HepG2 (cell line): ENCODE results near the gene NFASC. TPM values are rescaled to one million over a fixed set of nuclear protein-coding genes. Genes with fewer than 3 reads are reported as not detected.

ENCODE experiments used
- ATAC-seq: fragments of 200-7000 bp; cut with Tn5 transposase; 3 replicates; pipeline ENCODE4 v1.9.1; 2020; ENCODE audit warnings: mild to moderate bottlenecking, moderate library complexity
- BruUV-seq: library from RNA; stranded (reverse); fragments of 400-500 nt; replicated peaks from 2 replicates; lab custom pipeline; 2021; lab: Mats Ljungman, UMichigan
- CTCF ChIA-PET: fragments of 300-600 bp; formaldehyde crosslinking; extraction: SDS; loops from one replicate; lab custom pipeline; 2021; ENCODE audit warnings: low total read pairs, inconsistent platforms, low intra/inter-chr PET ratio; lab: Yijun Ruan, JAX
- POLR2A ChIA-PET: fragments of 350-600 bp; sonication (Branson Sonifier 250); formaldehyde crosslinking; loops from one replicate; lab custom pipeline; 2020; ENCODE audit warnings: antibody characterized with exemption, inconsistent platforms; lab: Yijun Ruan, JAX
- DNase-seq: peaks from one replicate; pipeline ENCODE4 v3.0.0-alpha.2; 2015; ENCODE audit warnings: low spot score
- FAIRE-seq: peaks from 3 replicates; lab custom pipeline; 2011; peaks lifted over from hg19 to GRCh38; lab: Jason Lieb, UNC
- H2AFZ ChIP-seq: one replicate; pipeline ENCODE4 v1.6.1; 2011; ENCODE audit warnings: low read length, inconsistent platforms
- H3K27ac ChIP-seq: fragments of 300-600 bp; 3 replicates; pipeline ENCODE4 v1.8.0; 2011; ENCODE audit warnings: mixed run types, mild to moderate bottlenecking, mixed read lengths, low read length, inconsistent platforms; ENCODE audit not compliant: insufficient read depth; ENCODE audit errors: extremely low read length
- H3K27me3 ChIP-seq, 2 experiments: fragments of 200-600 bp in 1 of 2; 2 replicates in 1 of 2; 3 replicates in 1 of 2; pipeline versions ENCODE4 v1.6.0 to v1.8.0; 2011; ENCODE audit warnings: low read length in 2 of 2, mild to moderate bottlenecking in 2 of 2, moderate library complexity in 2 of 2, inconsistent platforms in 1 of 2; ENCODE audit not compliant: insufficient read depth in 2 of 2, control insufficient read depth in 1 of 2
- H3K36me3 ChIP-seq, 2 experiments: fragments of 200-600 bp in 1 of 2; replicated peaks in 1 of 2; 2 replicates in 1 of 2; 3 replicates in 1 of 2; pipeline versions ENCODE4 v1.5.1 to v1.8.0; 2011; ENCODE audit warnings: low read length in 2 of 2, inconsistent platforms in 1 of 2; ENCODE audit not compliant: insufficient read depth in 2 of 2, control insufficient read depth in 1 of 2
- H3K4me1 ChIP-seq: 2 replicates; pipeline ENCODE4 v1.5.1; 2012; ENCODE audit warnings: low read length, inconsistent platforms; ENCODE audit not compliant: insufficient read depth
- H3K4me2 ChIP-seq: 2 replicates; pipeline ENCODE4 v1.6.0; 2011; ENCODE audit warnings: low read depth, low read length, inconsistent platforms
- H3K4me3 ChIP-seq, 3 experiments: fragments of 200-600 bp in 1 of 3; sonication (generic), shearing (Covaris generic) in 1 of 3; replicated peaks in 1 of 3; 2 replicates each; pipeline ENCODE4 v1.5.1; 2011 to 2016; ENCODE audit warnings: low read length in 3 of 3, inconsistent platforms in 2 of 3, low read depth in 2 of 3, mild to moderate bottlenecking in 2 of 3, control low read depth in 1 of 3, mixed read lengths in 1 of 3; ENCODE audit not compliant: insufficient read depth in 1 of 3
- H3K79me2 ChIP-seq: one replicate; pipeline ENCODE4 v1.6.1; 2011; ENCODE audit warnings: low read length, inconsistent platforms; ENCODE audit not compliant: insufficient read depth
- H3K9ac ChIP-seq: 2 replicates; pipeline ENCODE4 v1.6.0; 2011; ENCODE audit warnings: mild to moderate bottlenecking, low read depth, low read length, inconsistent platforms; ENCODE audit not compliant: insufficient read depth
- H3K9me3 ChIP-seq: 2 replicates; pipeline ENCODE4 v1.5.1; 2012; ENCODE audit warnings: mild to moderate bottlenecking, low read length
- H4K20me1 ChIP-seq: 2 replicates; pipeline ENCODE4 v1.6.0; 2011; ENCODE audit warnings: inconsistent platforms, mild to moderate bottlenecking, low read length, moderate library complexity; ENCODE audit not compliant: insufficient read depth
- DMTF1 ChIP-seq: sonication (generic); formaldehyde crosslinking; IDR thresholded peaks from 2 replicates; pipeline ENCODE4 v1.4.0; 2020; ENCODE audit warnings: mild to moderate bottlenecking, missing genetic modification reagents
- HDAC1 ChIP-seq: sonication (generic); formaldehyde crosslinking; IDR thresholded peaks from 2 replicates; pipeline ENCODE4 v1.5.1; 2020; ENCODE audit warnings: mild to moderate bottlenecking, missing genetic modification reagents
- LRRFIP1 ChIP-seq: sonication (generic); formaldehyde crosslinking; conservative IDR thresholded peaks from 2 replicates; pipeline ENCODE4 v1.4.0; 2020; ENCODE audit warnings: missing genetic modification reagents
- RBM22 ChIP-seq: fragments of 200-400 bp; formaldehyde crosslinking; optimal IDR thresholded peaks from 2 replicates; pipeline ENCODE3; 2017; ENCODE audit warnings: mild to moderate bottlenecking, low read length, moderate library complexity
- SALL1 ChIP-seq: sonication (generic); formaldehyde crosslinking; IDR thresholded peaks from 2 replicates; pipeline ENCODE4 v1.8.0; 2022; ENCODE audit warnings: mild to moderate bottlenecking, missing genetic modification reagents
- SP4 ChIP-seq: sonication (generic); formaldehyde crosslinking; IDR thresholded peaks from 2 replicates; pipeline ENCODE4 v1.8.1; 2023; ENCODE audit warnings: mild to moderate bottlenecking, missing genetic modification reagents
- ZFP36L1 ChIP-seq: sonication (generic); formaldehyde crosslinking; IDR thresholded peaks from 2 replicates; pipeline ENCODE4 v1.8.0; 2022; ENCODE audit warnings: mild to moderate bottlenecking, missing genetic modification reagents, moderate library complexity
- ZNF550 ChIP-seq: sonication (generic); formaldehyde crosslinking; IDR thresholded peaks from 2 replicates; pipeline ENCODE4 v1.4.0; 2020; ENCODE audit warnings: mild to moderate bottlenecking, missing genetic modification reagents, borderline replicate concordance
- ZNF552 ChIP-seq: sonication (generic); formaldehyde crosslinking; IDR thresholded peaks from 2 replicates; pipeline ENCODE4 v1.9.0; 2022; ENCODE audit warnings: missing genetic modification reagents, mild to moderate bottlenecking, borderline replicate concordance
- WGBS: methylation state at CpG from one replicate; pipeline ENCODE4 v1.1.6; 2017; ENCODE audit warnings: low lambda C conversion rate; 5-methylcytosine and 5-hydroxymethylcytosine counted together
- in situ Hi-C: cut with HindIII; loops from 2 replicates; pipeline ENCODE4 v1.10.0; 2017; ENCODE audit warnings: low pct_unique_long_range_greater_than_20kb; ENCODE audit not compliant: extremely low pct_ligation_motif_present
- intact Hi-C: fragments of 100-400 bp; cut with micrococcal nuclease; formaldehyde crosslinking; loops from one replicate; pipeline ENCODE4 v1.10.0; 2022; ENCODE audit not compliant: unreplicated experiment
- polyA plus RNA-seq, 8 experiments: library from polyadenylated mRNA; depleted of rRNA in 3 of 8; stranded (reverse) in 7 of 8; unstranded in 1 of 8; fragments of >200 nt; fragmentation: Illumina TruSeq in 4 of 8; extraction: Trizol in 4 of 8; gene quantifications; 2 replicates each; pipeline versions ENCODE4 v1.2.1 to v1.2.3, GENCODE V29; 2011 to 2016; ENCODE audit warnings: low read depth in 4 of 8, missing spikeins in 1 of 8, mixed read lengths in 1 of 8; ENCODE audit not compliant: insufficient read depth in 1 of 8
- total RNA-seq, 5 experiments: library from RNA; depleted of rRNA; stranded (reverse); fragments of >200 nt; fragmentation: Illumina TruSeq; extraction: Trizol; gene quantifications; 2 replicates each; pipeline ENCODE4 v1.2.3, GENCODE V29; 2016; ENCODE audit warnings: low read depth in 1 of 5
- TF ChIP-seq, protein P1 (sequence below): sonication (generic); formaldehyde crosslinking; IDR thresholded peaks from 2 replicates; pipeline ENCODE4 v1.5.1; 2020; ENCODE audit warnings: mild to moderate bottlenecking, missing genetic modification reagents, moderate library complexity
- TF ChIP-seq, protein P2 (sequence below): sonication (generic); formaldehyde crosslinking; conservative IDR thresholded peaks from 2 replicates; pipeline ENCODE4 v1.8.0; 2022; ENCODE audit warnings: low read depth, missing genetic modification reagents

NFASC gene
- total and polyA plus RNA-seq, 2 of the 13 experiments (the other 11 are each of a cell fraction or from before 2014, with no cell fraction given), result not detected

DNA sequence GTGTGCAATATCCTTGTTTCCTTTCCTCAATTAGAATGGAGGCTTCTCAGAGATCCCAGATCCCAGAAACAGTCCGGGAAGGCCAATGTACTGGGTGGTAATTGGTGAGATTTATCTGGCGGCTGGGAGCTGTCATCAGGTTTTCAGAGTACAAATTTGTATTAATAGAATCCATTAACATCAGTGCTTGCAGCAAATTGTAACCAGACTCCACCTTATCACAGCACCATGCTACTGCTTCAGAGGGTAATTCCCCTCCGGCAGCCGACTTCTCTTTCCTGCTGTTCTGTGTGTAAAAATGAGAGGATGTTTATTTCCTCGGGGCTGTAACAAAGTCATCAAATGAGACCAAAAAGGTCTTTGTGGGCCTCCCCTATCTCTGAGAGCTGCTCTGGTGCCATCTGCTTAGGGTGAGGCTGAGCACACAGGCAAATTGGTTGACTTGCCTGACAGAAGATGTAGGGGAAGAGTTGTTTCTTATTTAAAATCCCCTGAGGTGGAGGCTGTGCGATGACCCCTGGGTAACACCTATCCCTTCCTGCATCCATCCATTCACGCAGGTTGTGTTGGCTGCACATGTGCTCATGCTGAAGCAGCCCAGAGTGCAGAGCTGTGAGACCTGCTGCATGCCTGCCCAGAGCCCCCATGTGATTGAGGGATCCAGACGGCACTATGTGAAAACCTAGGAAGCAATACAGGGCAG lies 19.2 kb downstream of the NFASC start (continued):
- TF ChIP-seq, protein P1, sequence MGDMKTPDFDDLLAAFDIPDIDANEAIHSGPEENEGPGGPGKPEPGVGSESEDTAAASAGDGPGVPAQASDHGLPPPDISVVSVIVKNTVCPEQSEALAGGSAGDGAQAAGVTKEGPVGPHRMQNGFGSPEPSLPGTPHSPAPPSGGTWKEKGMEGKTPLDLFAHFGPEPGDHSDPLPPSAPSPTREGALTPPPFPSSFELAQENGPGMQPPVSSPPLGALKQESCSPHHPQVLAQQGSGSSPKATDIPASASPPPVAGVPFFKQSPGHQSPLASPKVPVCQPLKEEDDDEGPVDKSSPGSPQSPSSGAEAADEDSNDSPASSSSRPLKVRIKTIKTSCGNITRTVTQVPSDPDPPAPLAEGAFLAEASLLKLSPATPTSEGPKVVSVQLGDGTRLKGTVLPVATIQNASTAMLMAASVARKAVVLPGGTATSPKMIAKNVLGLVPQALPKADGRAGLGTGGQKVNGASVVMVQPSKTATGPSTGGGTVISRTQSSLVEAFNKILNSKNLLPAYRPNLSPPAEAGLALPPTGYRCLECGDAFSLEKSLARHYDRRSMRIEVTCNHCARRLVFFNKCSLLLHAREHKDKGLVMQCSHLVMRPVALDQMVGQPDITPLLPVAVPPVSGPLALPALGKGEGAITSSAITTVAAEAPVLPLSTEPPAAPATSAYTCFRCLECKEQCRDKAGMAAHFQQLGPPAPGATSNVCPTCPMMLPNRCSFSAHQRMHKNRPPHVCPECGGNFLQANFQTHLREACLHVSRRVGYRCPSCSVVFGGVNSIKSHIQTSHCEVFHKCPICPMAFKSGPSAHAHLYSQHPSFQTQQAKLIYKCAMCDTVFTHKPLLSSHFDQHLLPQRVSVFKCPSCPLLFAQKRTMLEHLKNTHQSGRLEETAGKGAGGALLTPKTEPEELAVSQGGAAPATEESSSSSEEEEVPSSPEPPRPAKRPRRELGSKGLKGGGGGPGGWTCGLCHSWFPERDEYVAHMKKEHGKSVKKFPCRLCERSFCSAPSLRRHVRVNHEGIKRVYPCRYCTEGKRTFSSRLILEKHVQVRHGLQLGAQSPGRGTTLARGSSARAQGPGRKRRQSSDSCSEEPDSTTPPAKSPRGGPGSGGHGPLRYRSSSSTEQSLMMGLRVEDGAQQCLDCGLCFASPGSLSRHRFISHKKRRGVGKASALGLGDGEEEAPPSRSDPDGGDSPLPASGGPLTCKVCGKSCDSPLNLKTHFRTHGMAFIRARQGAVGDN (CRISPR knock-in tag), result no peak
- TF ChIP-seq ZNF550 (CRISPR knock-in tag) (no peak), SALL1 (CRISPR knock-in tag) (no peak)
- TF ChIP-seq, protein P2, sequence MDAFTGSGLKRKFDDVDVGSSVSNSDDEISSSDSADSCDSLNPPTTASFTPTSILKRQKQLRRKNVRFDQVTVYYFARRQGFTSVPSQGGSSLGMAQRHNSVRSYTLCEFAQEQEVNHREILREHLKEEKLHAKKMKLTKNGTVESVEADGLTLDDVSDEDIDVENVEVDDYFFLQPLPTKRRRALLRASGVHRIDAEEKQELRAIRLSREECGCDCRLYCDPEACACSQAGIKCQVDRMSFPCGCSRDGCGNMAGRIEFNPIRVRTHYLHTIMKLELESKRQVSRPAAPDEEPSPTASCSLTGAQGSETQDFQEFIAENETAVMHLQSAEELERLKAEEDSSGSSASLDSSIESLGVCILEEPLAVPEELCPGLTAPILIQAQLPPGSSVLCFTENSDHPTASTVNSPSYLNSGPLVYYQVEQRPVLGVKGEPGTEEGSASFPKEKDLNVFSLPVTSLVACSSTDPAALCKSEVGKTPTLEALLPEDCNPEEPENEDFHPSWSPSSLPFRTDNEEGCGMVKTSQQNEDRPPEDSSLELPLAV (CRISPR knock-in tag), result no peak

DNA sequence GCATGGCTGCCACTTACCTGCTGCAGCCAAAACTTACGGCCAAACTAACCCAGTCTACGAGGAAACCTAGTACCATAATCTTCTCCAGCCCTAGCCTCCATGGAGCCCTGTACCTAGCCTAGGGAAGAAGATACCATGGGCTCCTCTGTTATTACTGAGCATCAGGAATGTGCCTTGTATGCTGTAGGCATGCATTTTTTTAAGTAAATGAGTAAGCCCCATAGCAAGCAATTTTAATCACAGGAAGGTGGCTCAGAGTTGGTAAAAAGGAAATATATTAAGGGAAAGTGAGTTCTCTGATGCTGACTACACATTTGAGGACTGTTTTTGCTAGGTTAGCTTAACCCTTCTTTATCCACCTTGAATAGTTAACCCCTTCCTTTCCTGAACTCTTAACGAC lies 21.2 kb downstream of the NFASC start:
- no peak overlapping the region for H3K4me2 ChIP-seq
- POLR2A ChIA-PET, result no interaction called here
- H3K79me2 ChIP-seq, result no peaks in the 10 kb centered on the region
- no peak for FAIRE-seq
- H3K9ac ChIP-seq, result no peak overlapping the region
- peaks cover 0 to 10% of the 10 kb centered on the region in 2 experiments; a peak in 3 of 5 replicates for H3K27me3 ChIP-seq
- no peak overlapping the region for H2AFZ ChIP-seq
- no peaks in the 10 kb centered on the region for H3K36me3 ChIP-seq
- H3K27ac ChIP-seq, result no peak overlapping the region
- no TSS peak for BruUV-seq
- 20% methylated on average over 3 of the region's 3 CpGs for WGBS
- intact Hi-C loops (no loop called here), in situ Hi-C loops (no loop called here)
- H3K9me3 ChIP-seq, result no peaks in the 10 kb centered on the region
- CTCF ChIA-PET, result no interaction called here
- H3K4me1 ChIP-seq, result no peaks in the 10 kb centered on the region
- no peak overlapping the region for H3K4me3 ChIP-seq
- no peak for ATAC-seq
- no peak for DNase-seq
- H4K20me1 ChIP-seq, result no peaks in the 10 kb centered on the region
- TF ChIP-seq DMTF1 (no peak), SP4 (CRISPR knock-in tag) (no peak), ZNF552 (CRISPR knock-in tag) (no peak), HDAC1 (CRISPR knock-in tag) (no peak), LRRFIP1 (CRISPR knock-in tag) (no peak), ZFP36L1 (CRISPR knock-in tag) (no peak), RBM22 (no peak)
